Measurements from ENCODE around the gene LETMD1. TPM values are rescaled to one million over a fixed set of nuclear protein-coding genes. Genes with fewer than 3 reads are reported as not detected.

The LETMD1 gene
- total and polyA plus RNA-seq, 9 of the 15 experiments (the other 6 are each of a cell fraction or from before 2014, with no cell fraction given), result 58.7 to 163 (median 75.4) TPM

GRCh38 chr12:51047655-51048540 is at the start of gene LETMD1 (continued):
- TF ChIP-seq DACH1 (IDR thresholded peaks at IDR 0.05; ENCODE audit: partially characterized antibody) (no peak), MCM3 (IDR thresholded peaks at IDR 0.05) (no peak), XRCC5 (IDR thresholded peaks at IDR 0.05; ENCODE audit: low read depth, low read length) (peak; percentile 85), NR4A1 (CRISPR knock-in tag; IDR thresholded peaks at IDR 0.05) (peak; percentile 90), NR4A1 (tag; IDR thresholded peaks at IDR 0.05) (peak; percentile 50; the same call in 1 of the 2 replicates), HDAC6 (IDR thresholded peaks at IDR 0.05; ENCODE audit: low read depth, low read length) (0 out of 2 replicates have a peak, but pooled peaks have one; percentile 14), CUX1 (CRISPR knock-in tag; IDR thresholded peaks at IDR 0.05) (0 out of 2 replicates have a peak, but pooled peaks have one; percentile 14), ETV1 (tag; conservative IDR thresholded peaks at IDR 0.05; ENCODE audit: low read depth) (peak; percentile 82), GTF2E2 (tag; IDR thresholded peaks at IDR 0.05) (peak; percentile 92; the same call in 1 of the 2 replicates), FOXP1 (CRISPR knock-in tag; IDR thresholded peaks at IDR 0.05) (peak; percentile 86), ESRRA (IDR thresholded peaks at IDR 0.05; ENCODE audit: borderline replicate concordance, low read depth) (peak; percentile 91), SMAD4 (CRISPR knock-in tag; conservative IDR thresholded peaks at IDR 0.05) (peak; percentile 78), SETDB1 (IDR thresholded peaks at IDR 0.05; ENCODE audit: low read length) (no peak), ZNF311 (CRISPR knock-in tag; IDR thresholded peaks at IDR 0.05) (no peak), NCOR1 (IDR thresholded peaks at IDR 0.05) (no peak), MXI1 (IDR thresholded peaks at IDR 0.05; ENCODE audit: low read depth, low read length) (peak; percentile 32; the same call in 1 of the 2 replicates), HNRNPK (IDR thresholded peaks at IDR 0.05; ENCODE audit: low read depth, low read length, poor library complexity, severe bottlenecking) (no peak), EZH2 (IDR thresholded peaks at IDR 0.05; ENCODE audit: borderline replicate concordance, low read depth, low read length) (no peak), POLR2AphosphoS2 (IDR thresholded peaks at IDR 0.05; ENCODE audit: low read length) (peak; percentile 65; the same call in 1 of the 2 replicates), SNRNP70 (optimal IDR thresholded peaks at IDR 0.05; ENCODE audit: low read depth, low read length) (no peak), ATF1 (CRISPR knock-in tag; IDR thresholded peaks at IDR 0.05) (no peak), ATF1 (tag; IDR thresholded peaks at IDR 0.05) (peak; percentile 91), FOXK2 (conservative IDR thresholded peaks at IDR 0.05 in 1 of 2, IDR thresholded peaks at IDR 0.05 in 1 of 2; ENCODE audit: low read depth in 2 of 2) (peak; percentile 74 to 88)

Data from K562 (cell line).